GM13976 (cell line): ENCODE measurements around the gene POC1B.
A peak's percentile ranks its signal among the peaks of the same experiment; 100 is the strongest.

Experiments used
- DNase-seq: peaks from one replicate; pipeline ENCODE4 v3.0.0; 2012; ENCODE audit warnings: low spot score
- CTCF ChIP-seq: IDR thresholded peaks from 2 replicates; pipeline ENCODE4 v1.5.1; 2012; ENCODE audit warnings: borderline replicate concordance, mild to moderate bottlenecking; ENCODE audit not compliant: insufficient read depth; ENCODE audit errors: extremely low read depth, missing control alignments, control extremely low read depth
- in situ Hi-C: fragments of 300-500 bp; cut with MboI; formaldehyde crosslinking; loops from one replicate; pipeline ENCODE4 v1.12.0; 2022; ENCODE audit warnings: low sequenced_read_pairs, mixed read lengths, inconsistent platforms; ENCODE audit not compliant: unreplicated experiment

The POC1B gene

GRCh38 chr12:89525824-89526770, at the start of gene POC1B:
Gene POC1B (minus strand): TSS chr12:89526047. CDS start chr12:89525895, 152 bp downstream.
- peak; percentile 86 for DNase-seq
- in situ Hi-C loops, result loop anchor here (5.0 to 25.0 kb wide), 4 partner anchors 54 to 1386 kb away; no protein-coding TSS in a partner anchor
- TF ChIP-seq CTCF, result peak; percentile 0

- in situ Hi-C loops, result no loop called here
- no peak for TF ChIP-seq CTCF
- no peak for DNase-seq
Measured at GRCh38 chr12:89575374-89575773, 49.5 kb upstream of the POC1B start.

- in situ Hi-C loops, result no loop called here
- no peak for TF ChIP-seq CTCF
- DNase-seq, result no peak
Measured at GRCh38 chr12:89574736-89575208, 48.9 kb upstream of the POC1B start.

GRCh38 chr12:89573051-89573810, 47.4 kb upstream of the POC1B start:
- in situ Hi-C loops, result no loop called here
- DNase-seq, result no peak
- TF ChIP-seq CTCF, result no peak

DNA sequence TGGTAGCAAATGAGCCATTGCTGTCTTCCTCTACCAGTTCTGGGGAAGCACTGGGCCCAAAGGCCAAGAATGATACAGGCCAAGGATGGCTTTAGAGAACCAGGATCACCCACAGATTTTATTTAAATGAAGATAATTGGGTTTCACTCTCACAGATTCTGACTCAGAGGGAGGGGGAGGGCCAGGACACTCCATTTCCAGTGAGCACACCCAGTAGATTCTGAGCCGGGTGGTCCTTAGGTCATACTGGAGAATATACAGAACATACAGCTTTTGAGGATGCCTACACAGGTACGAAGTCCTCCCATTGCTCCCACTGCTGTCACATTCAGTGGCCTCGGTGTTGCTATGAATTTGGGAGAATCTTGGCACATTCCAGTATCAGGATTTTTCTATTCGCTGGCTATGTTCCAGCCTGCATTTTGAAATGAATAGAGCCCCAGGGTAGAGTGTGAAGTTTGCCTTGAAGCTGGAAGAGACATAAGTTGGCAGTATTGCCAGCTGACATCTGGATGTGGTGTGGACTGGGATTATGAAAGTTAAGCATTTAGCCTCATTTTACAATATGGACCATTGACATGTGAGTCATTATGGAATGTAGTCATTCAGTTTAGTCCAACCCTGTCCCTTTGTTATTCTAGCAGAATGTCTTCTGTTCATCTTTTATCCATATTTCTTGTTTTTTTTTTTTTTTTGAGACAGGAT, 45.8 kb upstream of the POC1B start:
- TF ChIP-seq CTCF, result no peak
- no peak for DNase-seq
- in situ Hi-C loops, result no loop called here

- no peak for TF ChIP-seq CTCF
- in situ Hi-C loops, result no loop called here
- DNase-seq, result no peak
Measured at GRCh38 chr12:89568484-89568883, 42.6 kb upstream of the POC1B start.
